ENCODE data around the gene WDR90. TPM values are rescaled to one million over a fixed set of nuclear protein-coding genes. Genes with fewer than 3 reads are reported as not detected.

WDR90 gene
- total RNA-seq, 1 experiment from 2014 or later: 47.9 TPM

DNA sequence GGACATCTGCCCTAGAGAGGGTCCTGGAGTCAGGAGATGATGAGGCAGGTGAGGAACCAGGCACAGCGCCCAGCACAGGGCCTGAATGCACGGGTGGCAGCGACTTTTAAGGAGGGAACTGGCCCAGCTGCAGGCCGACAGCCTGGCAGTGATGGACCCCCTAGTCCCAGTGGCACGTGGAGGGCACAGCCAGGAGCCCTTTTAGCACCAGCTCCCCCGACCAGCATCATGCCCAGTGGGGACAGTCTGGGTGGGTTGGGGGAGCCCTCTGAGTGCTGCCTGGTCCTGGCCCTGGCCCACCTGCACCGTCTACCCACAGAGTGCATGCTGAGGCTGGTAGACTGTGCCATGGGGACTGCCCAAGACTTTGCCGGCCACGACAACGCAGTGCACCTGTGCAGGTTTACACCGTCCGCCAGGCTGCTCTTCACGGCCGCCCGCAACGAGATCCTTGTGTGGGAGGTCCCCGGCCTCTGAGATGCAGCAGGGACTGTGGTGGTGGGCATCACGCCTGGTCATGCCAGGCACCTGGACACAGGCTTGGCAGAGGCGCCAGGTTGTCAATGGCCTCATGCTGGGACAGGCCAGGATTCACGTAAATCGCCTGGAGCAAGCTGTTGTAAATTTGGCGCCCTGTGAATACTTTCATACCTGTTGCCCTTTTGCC, 18.1 kb downstream of the WDR90 start:
- BruUV-seq (replicated peaks): no TSS peak
- no peak for DNase-seq (ENCODE audit: unreplicated experiment)
- intact Hi-C loops (cut with micrococcal nuclease): no loop called here
- ChIA-PET CTCF (interaction anchor here (0.6 to 2.3 kb wide), 16 partner anchors 9 to 324 kb away, joined by 3 to 9 read pairs (median 3); partner anchors contain the start of genes CCDC78, MCRIP2, METTL26 and WDR24), POLR2A (interaction anchor here (0.6 to 3.2 kb wide), 15 partner anchors 9 to 243 kb away, joined by 3 to 17 read pairs (median 4); partner anchors contain the start of genes CAPN15, STUB1, WDR24 and WDR90)
- Mint-ChIP-seq H3K36me3 (ENCODE audit: insufficient read depth, unreplicated experiment) (peaks cover 19% of the 10 kb centered on the region), H3K4me1 (ENCODE audit: insufficient read depth, unreplicated experiment) (no peaks in the 10 kb centered on the region), H3K9me3 (ENCODE audit: unreplicated experiment) (no peaks in the 10 kb centered on the region), H3K4me3 (ENCODE audit: unreplicated experiment) (peak overlapping the region; percentile 75), H3K27ac (ENCODE audit: low read depth, unreplicated experiment) (peak overlapping the region; percentile 85), H3K27me3 (ENCODE audit: insufficient read depth, unreplicated experiment) (no peaks in the 10 kb centered on the region)
- no peak for TF ChIP-seq CTCF (IDR thresholded peaks at IDR 0.05; ENCODE audit: unreplicated experiment)

GRCh38 chr16:667780-668518, 18.8 kb downstream of the WDR90 start, which contains the start of gene RHOT2:
Gene RHOT2, plus strand, starts transcription at chr16:668132. Its CDS starts 68 bp downstream, at chr16:668200.
- no peaks in the 10 kb centered on the region for H3K27me3 Mint-ChIP-seq (ENCODE audit: insufficient read depth, unreplicated experiment)
- ChIA-PET CTCF (interaction anchor here (0.6 to 2.3 kb wide), 16 partner anchors 9 to 325 kb away, joined by 3 to 9 read pairs (median 3); partner anchors contain the start of genes CCDC78, MCRIP2, METTL26 and WDR24), POLR2A (interaction anchor here (0.6 to 3.2 kb wide), 17 partner anchors 8 to 244 kb away, joined by 3 to 17 read pairs (median 4); partner anchors contain the start of genes CAPN15, METTL26, STUB1 and WDR24)
- H3K9me3 Mint-ChIP-seq (ENCODE audit: unreplicated experiment): no peaks in the 10 kb centered on the region
- H3K27ac Mint-ChIP-seq (ENCODE audit: low read depth, unreplicated experiment): peak within 1 kb of the TSS; percentile 85
- peak; percentile 87 for DNase-seq (ENCODE audit: unreplicated experiment)
- no peaks in the 10 kb centered on the region for H3K4me1 Mint-ChIP-seq (ENCODE audit: insufficient read depth, unreplicated experiment)
- intact Hi-C loops (cut with micrococcal nuclease): no loop called here
- peaks cover 23% of the 10 kb centered on the region for H3K36me3 Mint-ChIP-seq (ENCODE audit: insufficient read depth, unreplicated experiment)
- peak within 1 kb of the TSS; percentile 75 for H3K4me3 Mint-ChIP-seq (ENCODE audit: unreplicated experiment)
- TF ChIP-seq CTCF (IDR thresholded peaks at IDR 0.05; ENCODE audit: unreplicated experiment): peak; percentile 67
- BruUV-seq (replicated peaks): no TSS peak

DNA sequence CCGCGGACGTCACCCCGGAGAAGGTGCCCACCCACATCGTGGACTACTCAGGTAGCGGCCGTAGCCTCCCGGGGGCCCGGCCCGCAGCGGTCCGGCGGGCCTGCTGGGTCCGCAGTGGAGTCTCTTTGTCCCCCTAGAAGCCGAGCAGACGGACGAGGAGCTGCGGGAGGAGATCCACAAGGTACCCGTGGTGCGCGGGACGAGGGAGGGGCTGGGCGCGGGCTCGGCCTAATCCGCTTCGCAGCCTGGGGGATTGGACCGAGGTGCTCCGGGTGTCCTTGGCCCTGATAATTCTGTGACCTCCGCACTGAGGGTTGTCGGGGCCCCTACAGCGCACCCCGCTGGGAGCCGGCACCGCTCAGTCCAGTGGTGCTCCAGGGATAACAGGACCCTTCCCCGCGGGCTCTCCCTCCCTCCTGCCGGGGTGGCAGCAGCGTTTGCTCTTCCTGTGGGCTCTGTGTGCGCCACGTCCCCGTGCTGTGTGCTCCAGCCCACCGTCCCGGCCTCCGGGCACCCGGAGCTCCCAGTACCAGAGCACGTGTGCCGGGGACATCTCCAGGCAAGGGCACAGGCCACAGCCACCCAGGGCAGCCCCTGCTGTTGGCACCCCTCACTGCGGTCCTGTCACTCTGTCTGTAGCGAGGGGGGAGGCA, 19.5 kb downstream of the WDR90 start:
- Mint-ChIP-seq H3K36me3 (ENCODE audit: insufficient read depth, unreplicated experiment) (peaks cover 29% of the 10 kb centered on the region), H3K9me3 (ENCODE audit: unreplicated experiment) (no peaks in the 10 kb centered on the region), H3K4me3 (ENCODE audit: unreplicated experiment) (peak overlapping the region; percentile 75), H3K4me1 (ENCODE audit: insufficient read depth, unreplicated experiment) (no peaks in the 10 kb centered on the region), H3K27ac (ENCODE audit: low read depth, unreplicated experiment) (peak overlapping the region; percentile 85), H3K27me3 (ENCODE audit: insufficient read depth, unreplicated experiment) (no peaks in the 10 kb centered on the region)
- ChIA-PET CTCF (interaction anchor here (1.0 to 2.3 kb wide), 8 partner anchors 8 to 92 kb away, joined by 3 to 9 read pairs (median 6); partner anchors contain the start of gene WDR90), POLR2A (interaction anchor here (0.9 to 3.2 kb wide), 15 partner anchors 8 to 244 kb away, joined by 3 to 17 read pairs (median 5); partner anchors contain the start of genes CAPN15, METTL26, STUB1 and WDR24)
- intact Hi-C loops (cut with micrococcal nuclease): no loop called here
- TF ChIP-seq CTCF (IDR thresholded peaks at IDR 0.05; ENCODE audit: unreplicated experiment): no peak
- BruUV-seq (replicated peaks): no TSS peak
- DNase-seq (ENCODE audit: unreplicated experiment): no peak
